DND-41 (cell line): ENCODE measurements around the gene SEMA6A.

Experiments used
- ATAC-seq: fragments of 200-7000 bp; cut with Tn5 transposase; 3 replicates; pipeline ENCODE4 v1.9.1; 2021; ENCODE audit warnings: low read depth; ENCODE audit not compliant: insufficient read depth
- DNase-seq: peaks from one replicate; pipeline ENCODE4 v3.0.0-alpha.2; 2020
- H2AFZ ChIP-seq: 2 replicates; pipeline ENCODE4 v1.6.0; 2012; ENCODE audit warnings: low read depth, low read length
- H3K27ac ChIP-seq: 2 replicates; pipeline ENCODE4 v1.5.1; 2012; ENCODE audit warnings: low read length, inconsistent platforms
- H3K27me3 ChIP-seq: fragments of 200-600 bp; sonication (generic); 2 replicates; pipeline ENCODE4 v1.6.0; 2012; ENCODE audit warnings: low read length, mild to moderate bottlenecking, inconsistent platforms; ENCODE audit not compliant: insufficient read depth, poor library complexity
- H3K36me3 ChIP-seq: 2 replicates; pipeline ENCODE4 v1.5.1; 2012; ENCODE audit warnings: low read length, inconsistent platforms; ENCODE audit not compliant: insufficient read depth
- H3K4me1 ChIP-seq: 2 replicates; pipeline ENCODE4 v1.5.1; 2012; ENCODE audit warnings: mild to moderate bottlenecking, low read length; ENCODE audit not compliant: insufficient read depth
- H3K4me2 ChIP-seq: 2 replicates; pipeline ENCODE4 v1.6.0; 2012; ENCODE audit warnings: mild to moderate bottlenecking, moderate library complexity, low read length, inconsistent platforms; ENCODE audit not compliant: insufficient read depth
- H3K4me3 ChIP-seq, 2 experiments: fragments of 200-600 bp in 1 of 2; shearing (Covaris generic) in 1 of 2; 2 replicates each; pipeline ENCODE4 v1.5.1; 2012 to 2016; ENCODE audit warnings: inconsistent platforms in 2 of 2, low read length in 2 of 2, mild to moderate bottlenecking in 2 of 2, low read depth in 1 of 2, moderate library complexity in 1 of 2
- H3K79me2 ChIP-seq: 2 replicates; pipeline ENCODE4 v1.6.0; 2012; ENCODE audit warnings: low read length, inconsistent platforms; ENCODE audit not compliant: insufficient read depth
- H3K9ac ChIP-seq: 2 replicates; pipeline ENCODE4 v1.6.0; 2012; ENCODE audit warnings: low read depth, mild to moderate bottlenecking, inconsistent platforms, low read length, moderate library complexity
- H3K9me3 ChIP-seq: 2 replicates; pipeline ENCODE4 v1.5.1; 2012; ENCODE audit warnings: low read length, moderate library complexity, mild to moderate bottlenecking, inconsistent platforms; ENCODE audit not compliant: insufficient read depth, severe bottlenecking
- H4K20me1 ChIP-seq: 2 replicates; pipeline ENCODE4 v1.6.0; 2012; ENCODE audit warnings: low read length; ENCODE audit not compliant: insufficient read depth
- CTCF ChIP-seq: IDR thresholded peaks from 2 replicates; pipeline ENCODE4 v1.5.1; 2012; ENCODE audit warnings: borderline replicate concordance, low read length, moderate library complexity, mild to moderate bottlenecking; ENCODE audit not compliant: poor library complexity, severe bottlenecking; ENCODE audit errors: extremely low read depth
- EZH2 ChIP-seq: IDR thresholded peaks from 3 replicates; pipeline ENCODE4 v1.6.1; 2012; ENCODE audit warnings: borderline replicate concordance, low read depth, mild to moderate bottlenecking, moderate library complexity, low read length, inconsistent platforms; ENCODE audit not compliant: severe bottlenecking

Gene SEMA6A

GRCh38 chr5:116504593-116505166 is 69.9 kb downstream of the SEMA6A start:
- Histone ChIP-seq H3K4me1 (no peaks in the 10 kb centered on the region), H3K27me3 (no peaks in the 10 kb centered on the region), H3K27ac (no peak overlapping the region), H4K20me1 (no peaks in the 10 kb centered on the region), H3K9me3 (no peaks in the 10 kb centered on the region), H3K9ac (no peak overlapping the region), H3K36me3 (no peaks in the 10 kb centered on the region), H3K4me3 (no peak overlapping the region), H3K4me2 (no peak overlapping the region), H3K79me2 (no peaks in the 10 kb centered on the region), H2AFZ (no peak overlapping the region)
- DNase-seq = no peak
- TF ChIP-seq EZH2 (no peak), CTCF (no peak)
- ATAC-seq = no peak

GRCh38 chr5:116502616-116503015 is 72.0 kb downstream of the SEMA6A start:
- Histone ChIP-seq H3K9me3 (no peaks in the 10 kb centered on the region), H3K27me3 (no peaks in the 10 kb centered on the region), H3K4me2 (no peak overlapping the region), H3K27ac (no peak overlapping the region), H3K4me1 (no peaks in the 10 kb centered on the region), H3K4me3 (no peak overlapping the region), H3K9ac (no peak overlapping the region), H3K79me2 (no peaks in the 10 kb centered on the region), H4K20me1 (no peaks in the 10 kb centered on the region), H2AFZ (no peak overlapping the region), H3K36me3 (no peaks in the 10 kb centered on the region)
- DNase-seq = no peak
- TF ChIP-seq EZH2 = no peak
- no peak for ATAC-seq

- H3K79me2 ChIP-seq = no peaks in the 10 kb centered on the region
- no peak overlapping the region for H3K4me3 ChIP-seq
- TF ChIP-seq CTCF = no peak
- TF ChIP-seq EZH2 = no peak
- H3K27ac ChIP-seq = no peak overlapping the region
- H3K27me3 ChIP-seq = no peaks in the 10 kb centered on the region
- ATAC-seq = no peak
- no peaks in the 10 kb centered on the region for H4K20me1 ChIP-seq
- H3K36me3 ChIP-seq = no peaks in the 10 kb centered on the region
- no peak overlapping the region for H3K4me2 ChIP-seq
- no peaks in the 10 kb centered on the region for H3K9me3 ChIP-seq
- DNase-seq = no peak
- no peak overlapping the region for H2AFZ ChIP-seq
- no peak overlapping the region for H3K9ac ChIP-seq
- no peaks in the 10 kb centered on the region for H3K4me1 ChIP-seq
These were observed 72.5 kb downstream of the SEMA6A start for GRCh38 chr5:116502138-116502537.

- Histone ChIP-seq H3K36me3 (no peaks in the 10 kb centered on the region), H4K20me1 (no peaks in the 10 kb centered on the region), H3K4me3 (no peak overlapping the region), H3K4me1 (peaks cover 8% of the 10 kb centered on the region; the same call in 1 of the 2 replicates), H3K9me3 (no peaks in the 10 kb centered on the region), H2AFZ (no peak overlapping the region), H3K27me3 (no peaks in the 10 kb centered on the region), H3K79me2 (no peaks in the 10 kb centered on the region), H3K27ac (no peak overlapping the region), H3K4me2 (no peak overlapping the region), H3K9ac (no peak overlapping the region)
- no peak for TF ChIP-seq CTCF
- TF ChIP-seq EZH2 = no peak
- DNase-seq = no peak
- no peak for ATAC-seq
These were observed 76.0 kb downstream of the SEMA6A start for GRCh38 chr5:116498503-116499048.
